H1 (cell line): ENCODE results near the gene LTB. TPM values are rescaled to one million over a fixed set of nuclear protein-coding genes. Genes with fewer than 3 reads are reported as not detected.
"Not testable (repeated sequence)": the region's sequence is repeated elsewhere in the genome, so short reads cannot be mapped to it uniquely, and the experiment has no call there.

ENCODE experiments used
- CTCF ChIA-PET: fragments of 300-600 bp; sonication (Branson Sonifier 250); formaldehyde crosslinking; loops from one replicate; lab custom pipeline; 2021; ENCODE audit not compliant: partially characterized antibody; lab: Charles Lee
- POLR2A ChIA-PET: fragments of 300-600 bp; sonication (Branson Sonifier 250); formaldehyde crosslinking; loops from one replicate; lab custom pipeline; 2021; ENCODE audit warnings: inconsistent platforms; ENCODE audit not compliant: partially characterized antibody; lab: Charles Lee
- DNase-seq, 2 experiments: peaks; one replicate each; pipeline versions ENCODE4 v3.0.0 to v3.0.0-alpha.2; 2010 to 2022; ENCODE audit warnings: low spot score in 2 of 2, low read depth in 1 of 2, mixed read lengths in 1 of 2
- FAIRE-seq: peaks from 2 replicates; lab custom pipeline; 2011; peaks lifted over from hg19 to GRCh38; lab: Jason Lieb, UNC
- H2AFZ ChIP-seq: 2 replicates; pipeline ENCODE4 v1.8.1; 2012; ENCODE audit warnings: low read length, inconsistent platforms
- H2AK5ac ChIP-seq: 2 replicates; pipeline ENCODE4 v1.6.1; 2013; ENCODE audit warnings: low read depth, low read length
- H2BK120ac ChIP-seq: replicated peaks from 2 replicates; pipeline ENCODE3; 2013; ENCODE audit warnings: low read depth, low read length, inconsistent platforms
- H2BK12ac ChIP-seq: 2 replicates; pipeline ENCODE4 v1.6.1; 2013; ENCODE audit warnings: low read depth, low read length
- H2BK15ac ChIP-seq: 2 replicates; pipeline ENCODE4 v1.6.1; 2013; ENCODE audit warnings: low read length
- H2BK20ac ChIP-seq: 2 replicates; pipeline ENCODE4 v1.6.1; 2013; ENCODE audit warnings: low read length
- H2BK5ac ChIP-seq: 2 replicates; pipeline ENCODE4 v1.6.1; 2013; ENCODE audit warnings: low read depth, low read length
- H3K14ac ChIP-seq: 2 replicates; pipeline ENCODE4 v1.6.1; 2013; ENCODE audit warnings: inconsistent platforms; ENCODE audit not compliant: insufficient read length
- H3K18ac ChIP-seq: 2 replicates; pipeline ENCODE4 v1.6.1; 2013; ENCODE audit warnings: low read length; ENCODE audit errors: extremely low read depth
- H3K23ac ChIP-seq: 2 replicates; pipeline ENCODE4 v1.6.1; 2013; ENCODE audit warnings: inconsistent platforms; ENCODE audit not compliant: insufficient read length
- H3K23me2 ChIP-seq: 2 replicates; pipeline ENCODE4 v1.6.1; 2013; ENCODE audit warnings: low read depth, low read length
- H3K27ac ChIP-seq: 2 replicates; pipeline ENCODE4 v1.6.1; 2011; ENCODE audit warnings: low read depth, low read length, inconsistent platforms
- H3K27me3 ChIP-seq, 4 experiments: replicated peaks in 1 of 4; 1 replicate in 1 of 4; 2 replicates in 3 of 4; pipeline versions ENCODE4 v1.6.1 to v1.8.1; 2011 to 2013; ENCODE audit warnings: low read length in 3 of 4, mild to moderate bottlenecking in 3 of 4, inconsistent platforms in 2 of 4, mixed read lengths in 2 of 4, moderate library complexity in 1 of 4; ENCODE audit not compliant: control insufficient read depth in 3 of 4, insufficient read depth in 3 of 4; ENCODE audit errors: extremely low read depth in 1 of 4
- H3K36me3 ChIP-seq, 4 experiments: 2 replicates each; pipeline versions ENCODE4 v1.6.1 to v1.8.1; 2011 to 2013; ENCODE audit warnings: mild to moderate bottlenecking in 4 of 4, low read length in 3 of 4, moderate library complexity in 2 of 4, control low read depth in 1 of 4, inconsistent platforms in 1 of 4; ENCODE audit not compliant: insufficient read depth in 4 of 4, control insufficient read depth in 2 of 4
- H3K4ac ChIP-seq: replicated peaks from 2 replicates; pipeline ENCODE3; 2013; ENCODE audit warnings: low read length, low read depth, mixed read lengths, inconsistent platforms; ENCODE audit not compliant: insufficient read length
- H3K4me1 ChIP-seq, 4 experiments: replicated peaks in 1 of 4; 1 replicate in 1 of 4; 2 replicates in 3 of 4; pipeline versions ENCODE4 v1.6.1 to v1.8.1; 2011 to 2013; ENCODE audit warnings: low read length in 3 of 4, inconsistent platforms in 2 of 4, mixed read lengths in 1 of 4; ENCODE audit not compliant: insufficient read depth in 4 of 4, control insufficient read depth in 3 of 4
- H3K4me2 ChIP-seq, 2 experiments: 2 replicates each; pipeline versions ENCODE4 v1.6.1 to v1.8.1; 2011 to 2013; ENCODE audit warnings: low read depth in 2 of 2, low read length in 2 of 2, control low read depth in 1 of 2, inconsistent platforms in 1 of 2, mild to moderate bottlenecking in 1 of 2; ENCODE audit not compliant: insufficient read depth in 1 of 2
- H3K4me3 ChIP-seq, 4 experiments: fragments of 200-600, 300-600 bp in 1 of 4; sonication (generic), shearing (Covaris generic), sonication (Bioruptor Twin) in 1 of 4; 2 replicates each; pipeline versions ENCODE4 v1.5.1 to v1.8.1; 2011 to 2016; ENCODE audit warnings: low read length in 4 of 4, low read depth in 3 of 4, control low read depth in 2 of 4, inconsistent platforms in 2 of 4, mild to moderate bottlenecking in 2 of 4, mixed read lengths in 1 of 4, moderate library complexity in 1 of 4; ENCODE audit not compliant: insufficient read depth in 2 of 4; ENCODE audit errors: extremely low read depth in 1 of 4
- H3K56ac ChIP-seq: replicated peaks from 2 replicates; pipeline ENCODE3; 2013; ENCODE audit warnings: low read depth, mild to moderate bottlenecking, mixed read lengths, low read length, inconsistent platforms; ENCODE audit not compliant: insufficient read length
- H3K79me1 ChIP-seq: 2 replicates; pipeline ENCODE4 v1.6.1; 2013; ENCODE audit warnings: low read depth, low read length, control low read depth
- H3K79me2 ChIP-seq, 2 experiments: 2 replicates each; pipeline versions ENCODE4 v1.6.1 to v1.8.1; 2012 to 2013; ENCODE audit warnings: low read length in 2 of 2, mild to moderate bottlenecking in 2 of 2, inconsistent platforms in 1 of 2; ENCODE audit not compliant: insufficient read depth in 2 of 2, control insufficient read depth in 1 of 2
- H3K9ac ChIP-seq, 4 experiments: replicated peaks in 1 of 4; 1 replicate in 1 of 4; 2 replicates in 3 of 4; pipeline versions ENCODE4 v1.6.1 to v1.8.1; 2011 to 2013; ENCODE audit warnings: low read depth in 3 of 4, low read length in 3 of 4, control low read depth in 2 of 4, mild to moderate bottlenecking in 2 of 4, moderate library complexity in 2 of 4, inconsistent platforms in 1 of 4; ENCODE audit errors: extremely low read depth in 1 of 4
- H3K9me3 ChIP-seq, 2 experiments: 2 replicates each; pipeline versions ENCODE4 v1.6.1 to v1.8.1; 2012 to 2013; ENCODE audit warnings: mild to moderate bottlenecking in 2 of 2, moderate library complexity in 2 of 2, control low read depth in 1 of 2, inconsistent platforms in 1 of 2, low read depth in 1 of 2, low read length in 1 of 2, mixed read lengths in 1 of 2; ENCODE audit not compliant: insufficient read depth in 2 of 2
- H4K20me1 ChIP-seq, 2 experiments: replicated peaks in 1 of 2; 2 replicates each; pipeline versions ENCODE3 to v1.8.1; 2011 to 2013; ENCODE audit warnings: inconsistent platforms in 2 of 2, low read length in 2 of 2, mild to moderate bottlenecking in 1 of 2; ENCODE audit not compliant: insufficient read depth in 2 of 2, control insufficient read depth in 1 of 2
- H4K5ac ChIP-seq: 2 replicates; pipeline ENCODE4 v1.6.1; 2013; ENCODE audit warnings: low read length, low read depth, mixed read lengths, inconsistent platforms; ENCODE audit not compliant: insufficient read length
- H4K8ac ChIP-seq: 2 replicates; pipeline ENCODE4 v1.8.0; 2013; ENCODE audit warnings: mild to moderate bottlenecking, moderate library complexity, low read length, inconsistent platforms; ENCODE audit not compliant: insufficient read depth; ENCODE audit errors: extremely low read depth
- H4K91ac ChIP-seq: replicated peaks from 2 replicates; pipeline ENCODE3; 2013; ENCODE audit warnings: low read length, mixed read lengths, inconsistent platforms; ENCODE audit not compliant: insufficient read length
- WGBS, 2 experiments: shearing (Covaris generic) in 1 of 2; methylation state at CpG; one replicate each; pipeline versions ENCODE4 v1.1.6 to v1.1.7; 2013 to 2015; ENCODE audit warnings: low lambda C conversion rate in 2 of 2, mixed read lengths in 2 of 2, inconsistent platforms in 1 of 2, low coverage in 1 of 2, missing lambda C conversion rate in 1 of 2; ENCODE audit not compliant: insufficient replicate concordance in 2 of 2, insufficient coverage in 1 of 2, insufficient read length in 1 of 2; ENCODE audit errors: extremely low coverage in 1 of 2, missing lambda C conversion rate in 1 of 2; 5-methylcytosine and 5-hydroxymethylcytosine counted together
- polyA plus RNA-seq, 7 experiments: library from polyadenylated mRNA; depleted of rRNA in 3 of 7; stranded (reverse) in 5 of 7; unstranded in 2 of 7; fragments of >200 nt in 5 of 7; fragments of 200-250 nt in 2 of 7; gene quantifications; 1 replicate in 5 of 7; 2 replicates in 1 of 7; 4 replicates in 1 of 7; pipeline versions ENCODE4 v1.2.1 to v1.2.3, GENCODE V29; 2011 to 2013; ENCODE audit warnings: missing spikeins in 2 of 7, mixed read lengths in 2 of 7
- total RNA-seq: library from RNA; stranded (reverse); fragmentation: NEBNext Ultra II Directional; extraction: Animal tissue kit (Norgen Biotek cat#: 25700); gene quantifications from 2 replicates; pipeline ENCODE4 v1.2.1, GENCODE V29; 2021

LTB gene
- total and polyA plus RNA-seq, 2 of the 8 experiments (the other 6 are each of a cell fraction or from before 2014, with no cell fraction given), result 0.43 to 0.47 TPM

DNA sequence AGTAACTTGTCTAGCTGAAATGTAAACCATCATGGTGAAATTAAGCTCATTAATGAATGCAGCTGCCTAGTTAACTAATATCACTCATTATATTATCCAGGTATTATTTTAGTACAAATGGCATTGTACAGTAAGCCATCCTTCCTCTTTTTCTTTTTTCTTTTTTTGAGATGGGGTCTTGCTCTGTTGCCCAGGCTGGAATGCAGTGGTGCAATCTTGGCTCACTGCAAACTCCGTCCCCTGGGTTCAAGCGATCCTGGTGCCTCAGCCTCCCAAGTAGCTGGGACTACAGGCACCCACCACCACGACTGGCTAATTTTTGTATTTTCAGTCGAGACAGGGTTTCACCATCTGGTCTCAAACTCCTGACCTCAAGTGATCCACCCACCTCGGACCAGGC is 8.5 kb upstream of the LTB start:
- H2BK15ac ChIP-seq, H4K20me1 ChIP-seq, H3K36me3 ChIP-seq, H3K4me3 ChIP-seq, DNase-seq, H2BK120ac ChIP-seq, H3K9me3 ChIP-seq, H4K8ac ChIP-seq, H3K27me3 ChIP-seq, H2AFZ ChIP-seq, H3K23ac ChIP-seq, H3K56ac ChIP-seq, H3K18ac ChIP-seq, H3K23me2 ChIP-seq, H3K4me2 ChIP-seq, H2AK5ac ChIP-seq, H3K4ac ChIP-seq, H3K79me1 ChIP-seq, H3K27ac ChIP-seq, H3K14ac ChIP-seq, H4K91ac ChIP-seq, H3K4me1 ChIP-seq, H2BK20ac ChIP-seq, H4K5ac ChIP-seq, H2BK5ac ChIP-seq, H3K79me2 ChIP-seq, FAIRE-seq, H2BK12ac ChIP-seq, H3K9ac ChIP-seq: not testable (repeated sequence)
- WGBS, 2 experiments, result 85% methylated on average over 5 of the region's 5 CpGs; no CpG with 5 or more reads in 1 of the 2 experiments
- POLR2A ChIA-PET, result interaction anchor here (0.5 to 2.0 kb wide), 3 partner anchors 10 to 1711 kb away, joined by 3 to 5 read pairs (median 3); no protein-coding TSS in a partner anchor
- CTCF ChIA-PET, result interaction anchor here (0.8 to 22.0 kb wide), 5 partner anchors 2 to 96 kb away, joined by 3 to 640 read pairs (median 254); partner anchors contain the start of genes ATP6V1G2, LST1, LTB and NCR3
